MM.1S (cell line): Measurements from ENCODE around the gene PLCB2.

Source experiments
- DNase-seq: peaks from one replicate; pipeline ENCODE4 v3.0.0-alpha.2; 2015
- H2AFZ ChIP-seq: fragments of 300-600 bp; sonication (generic); 2 replicates; pipeline ENCODE4 v1.6.0; 2016; ENCODE audit warnings: antibody characterized with exemption, low read length
- H3F3A ChIP-seq: fragments of 300-600 bp; sonication (generic); 2 replicates; pipeline ENCODE4 v1.6.1; 2016; ENCODE audit warnings: mild to moderate bottlenecking, antibody characterized with exemption, low read length, moderate library complexity, mixed read lengths; ENCODE audit not compliant: insufficient read depth
- H3K27ac ChIP-seq: fragments of 300-600 bp; sonication (generic); 2 replicates; pipeline ENCODE4 v1.5.1; 2016; ENCODE audit warnings: mild to moderate bottlenecking, low read length
- H3K27me3 ChIP-seq: fragments of 300-600 bp; sonication (generic); replicated peaks from 2 replicates; pipeline ENCODE4 v1.6.0; 2016; ENCODE audit warnings: low read length; ENCODE audit not compliant: insufficient read depth
- H3K36me3 ChIP-seq: fragments of 300-600 bp; sonication (generic); replicated peaks from 2 replicates; pipeline ENCODE4 v1.6.1; 2016; ENCODE audit warnings: mild to moderate bottlenecking, low read length, mixed read lengths; ENCODE audit not compliant: insufficient read depth
- H3K4me1 ChIP-seq: fragments of 300-600 bp; sonication (generic); 2 replicates; pipeline ENCODE4 v1.6.1; 2016; ENCODE audit warnings: low read length, mixed read lengths
- H3K4me2 ChIP-seq: fragments of 300-600 bp; sonication (generic); 2 replicates; pipeline ENCODE4 v1.6.0; 2016; ENCODE audit warnings: low read depth, low read length
- H3K4me3 ChIP-seq: fragments of 300-600 bp; sonication (generic); 2 replicates; pipeline ENCODE4 v1.5.1; 2016; ENCODE audit warnings: low read length, mixed read lengths
- H3K79me2 ChIP-seq: fragments of 300-600 bp; sonication (generic); 2 replicates; pipeline ENCODE4 v1.6.1; 2016; ENCODE audit warnings: mixed run types, low read length, mixed read lengths
- H3K9ac ChIP-seq: fragments of 300-600 bp; sonication (generic); 2 replicates; pipeline ENCODE4 v1.6.1; 2016; ENCODE audit warnings: low read length, mixed read lengths
- H3K9me2 ChIP-seq: fragments of 300-600 bp; sonication (generic); replicated peaks from 2 replicates; pipeline ENCODE4 v1.6.1; 2016; ENCODE audit warnings: mild to moderate bottlenecking, low read length, mixed read lengths; ENCODE audit not compliant: insufficient read depth
- H3K9me3 ChIP-seq: fragments of 300-600 bp; sonication (generic); replicated peaks from 2 replicates; pipeline ENCODE4 v1.6.1; 2016; ENCODE audit warnings: mild to moderate bottlenecking, low read length, mixed read lengths; ENCODE audit not compliant: insufficient read depth
- H4K20me1 ChIP-seq: fragments of 300-600 bp; sonication (generic); 2 replicates; pipeline ENCODE4 v1.6.1; 2016; ENCODE audit warnings: mild to moderate bottlenecking, low read length, moderate library complexity, mixed read lengths; ENCODE audit not compliant: insufficient read depth
- EZH2 ChIP-seq: fragments of 300-600 bp; sonication (generic); optimal IDR thresholded peaks from 2 replicates; pipeline ENCODE3; 2017; ENCODE audit warnings: low read depth, mild to moderate bottlenecking, antibody characterized with exemption, low read length, mixed read lengths
- EZH2phosphoT487 ChIP-seq: fragments of 300-600 bp; sonication (generic); IDR thresholded peaks from 2 replicates; pipeline ENCODE4 v1.6.1; 2018; ENCODE audit warnings: antibody characterized with exemption, low read length
- TF ChIP-seq, protein P1 (sequence below): fragments of 300-600 bp; sonication (generic); IDR thresholded peaks from 2 replicates; pipeline ENCODE4 v1.5.1; 2016; ENCODE audit warnings: antibody characterized with exemption, low read length, mixed read lengths

Gene PLCB2

GRCh38 chr15:40256638-40257235, 51.0 kb downstream of the PLCB2 start:
- H3K9ac ChIP-seq, result no peak overlapping the region
- no peak for DNase-seq
- H3K9me2 ChIP-seq, result no peaks in the 10 kb centered on the region
- no peaks in the 10 kb centered on the region for H3K4me1 ChIP-seq
- no peaks in the 10 kb centered on the region for H3F3A ChIP-seq
- H3K27me3 ChIP-seq, result peaks cover 11% of the 10 kb centered on the region; the same call in 1 of the 2 replicates
- H3K27ac ChIP-seq, result no peak overlapping the region
- TF ChIP-seq EZH2 (no peak), EZH2phosphoT487 (no peak)
- H4K20me1 ChIP-seq, result no peaks in the 10 kb centered on the region
- H3K36me3 ChIP-seq, result no peaks in the 10 kb centered on the region
- no peaks in the 10 kb centered on the region for H3K79me2 ChIP-seq
- no peak overlapping the region for H2AFZ ChIP-seq
- no peaks in the 10 kb centered on the region for H3K9me3 ChIP-seq
- H3K4me3 ChIP-seq, result no peak overlapping the region
- H3K4me2 ChIP-seq, result no peak overlapping the region

DNA sequence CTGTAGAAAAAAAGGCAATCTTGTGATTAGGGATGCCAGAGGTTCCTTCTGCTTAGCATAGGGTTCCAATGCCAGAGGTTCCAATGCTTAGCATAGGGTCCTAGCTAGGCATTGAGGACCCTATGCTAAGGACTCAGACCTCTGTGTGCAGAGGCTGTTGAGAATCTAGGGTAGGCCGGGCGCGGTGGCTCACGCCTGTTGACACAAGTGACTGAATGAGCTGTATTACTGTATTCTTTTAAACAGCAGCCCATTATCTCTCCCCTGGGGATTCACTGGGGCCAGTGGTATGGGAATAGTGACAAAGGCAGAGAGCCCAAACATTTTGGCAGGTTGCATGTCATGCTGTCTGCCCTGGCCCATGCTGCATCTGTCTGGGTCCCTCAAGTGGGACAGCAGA, 52.7 kb downstream of the PLCB2 start:
- H3K9ac ChIP-seq, result no peak overlapping the region
- H3K4me2 ChIP-seq, result no peak overlapping the region
- peaks cover 15% of the 10 kb centered on the region; the same call in 1 of the 2 replicates for H3K27me3 ChIP-seq
- no peaks in the 10 kb centered on the region for H3K36me3 ChIP-seq
- no peak overlapping the region for H3K27ac ChIP-seq
- H3K9me2 ChIP-seq, result no peaks in the 10 kb centered on the region
- no peaks in the 10 kb centered on the region for H3K4me1 ChIP-seq
- no peaks in the 10 kb centered on the region for H4K20me1 ChIP-seq
- no peak for DNase-seq
- H2AFZ ChIP-seq, result no peak overlapping the region
- TF ChIP-seq EZH2 (no peak), EZH2phosphoT487 (no peak)
- TF ChIP-seq, protein P1, sequence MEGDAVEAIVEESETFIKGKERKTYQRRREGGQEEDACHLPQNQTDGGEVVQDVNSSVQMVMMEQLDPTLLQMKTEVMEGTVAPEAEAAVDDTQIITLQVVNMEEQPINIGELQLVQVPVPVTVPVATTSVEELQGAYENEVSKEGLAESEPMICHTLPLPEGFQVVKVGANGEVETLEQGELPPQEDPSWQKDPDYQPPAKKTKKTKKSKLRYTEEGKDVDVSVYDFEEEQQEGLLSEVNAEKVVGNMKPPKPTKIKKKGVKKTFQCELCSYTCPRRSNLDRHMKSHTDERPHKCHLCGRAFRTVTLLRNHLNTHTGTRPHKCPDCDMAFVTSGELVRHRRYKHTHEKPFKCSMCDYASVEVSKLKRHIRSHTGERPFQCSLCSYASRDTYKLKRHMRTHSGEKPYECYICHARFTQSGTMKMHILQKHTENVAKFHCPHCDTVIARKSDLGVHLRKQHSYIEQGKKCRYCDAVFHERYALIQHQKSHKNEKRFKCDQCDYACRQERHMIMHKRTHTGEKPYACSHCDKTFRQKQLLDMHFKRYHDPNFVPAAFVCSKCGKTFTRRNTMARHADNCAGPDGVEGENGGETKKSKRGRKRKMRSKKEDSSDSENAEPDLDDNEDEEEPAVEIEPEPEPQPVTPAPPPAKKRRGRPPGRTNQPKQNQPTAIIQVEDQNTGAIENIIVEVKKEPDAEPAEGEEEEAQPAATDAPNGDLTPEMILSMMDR, result no peak
- H3K9me3 ChIP-seq, result no peaks in the 10 kb centered on the region
- H3F3A ChIP-seq, result no peaks in the 10 kb centered on the region
- no peak overlapping the region for H3K4me3 ChIP-seq
- no peaks in the 10 kb centered on the region for H3K79me2 ChIP-seq

GRCh38 chr15:40254452-40254851, 53.3 kb downstream of the PLCB2 start:
- TF ChIP-seq EZH2 (no peak), EZH2phosphoT487 (no peak)
- TF ChIP-seq, protein P1, result no peak
- Histone ChIP-seq H4K20me1 (no peaks in the 10 kb centered on the region), H3K4me1 (no peaks in the 10 kb centered on the region), H3K4me3 (no peak overlapping the region), H3K36me3 (no peaks in the 10 kb centered on the region), H2AFZ (no peak overlapping the region), H3K27ac (no peak overlapping the region), H3K79me2 (no peaks in the 10 kb centered on the region), H3K4me2 (no peak overlapping the region), H3K9me3 (no peaks in the 10 kb centered on the region), H3K27me3 (peaks cover 15% of the 10 kb centered on the region; the same call in 1 of the 2 replicates), H3K9me2 (no peaks in the 10 kb centered on the region), H3F3A (no peaks in the 10 kb centered on the region), H3K9ac (no peak overlapping the region)
- no peak for DNase-seq

DNA sequence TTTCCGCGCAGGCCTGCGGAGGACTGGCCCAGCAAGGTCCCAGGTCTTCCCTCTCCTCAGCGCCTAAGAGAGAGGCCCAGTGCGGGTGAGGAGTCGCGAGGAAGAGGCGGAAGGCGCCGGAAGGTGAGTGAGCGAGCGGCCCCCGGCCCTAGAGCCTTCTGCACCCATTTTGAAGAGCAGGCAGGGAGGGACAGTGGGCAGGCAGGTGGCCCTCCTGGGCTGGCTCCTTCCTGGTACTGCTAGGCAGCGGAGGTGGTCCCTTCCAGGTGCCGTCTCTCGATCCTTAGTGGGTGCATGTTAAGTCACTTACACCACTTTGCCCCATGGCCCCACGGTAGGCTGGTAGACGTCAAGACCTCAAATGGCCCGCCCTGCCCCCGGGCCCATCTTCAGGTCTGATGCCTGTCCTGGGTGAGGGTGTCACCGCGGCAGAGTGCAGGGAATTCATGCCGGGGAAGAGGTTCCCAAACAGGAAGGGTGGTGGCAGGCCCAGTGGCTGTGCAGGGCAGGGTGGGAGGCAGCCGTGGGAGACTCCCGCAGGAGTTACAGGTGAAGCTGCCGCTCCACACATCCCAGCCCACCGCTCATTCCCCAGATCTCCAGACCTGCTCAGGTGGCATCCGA, 54.5 kb downstream of the PLCB2 start:
- Histone ChIP-seq H3K4me3 (peak overlapping the region; percentile 68), H3F3A (no peaks in the 10 kb centered on the region), H3K79me2 (no peaks in the 10 kb centered on the region), H4K20me1 (no peaks in the 10 kb centered on the region), H3K4me1 (no peaks in the 10 kb centered on the region), H2AFZ (peak overlapping the region; percentile 62), H3K4me2 (peak overlapping the region; percentile 71; the same call in 1 of the 2 replicates), H3K36me3 (no peaks in the 10 kb centered on the region), H3K27me3 (peaks cover 15% of the 10 kb centered on the region; the same call in 1 of the 2 replicates), H3K9ac (peak overlapping the region; percentile 55; the same call in 1 of the 2 replicates), H3K9me3 (no peaks in the 10 kb centered on the region), H3K27ac (no peak overlapping the region), H3K9me2 (no peaks in the 10 kb centered on the region)
- no peak for TF ChIP-seq EZH2
- TF ChIP-seq, protein P1, result no peak
- no peak for DNase-seq
